ENCODE measurements around the gene NAALADL2. TPM values are rescaled to one million over a fixed set of nuclear protein-coding genes. Genes with fewer than 3 reads are reported as not detected.

The NAALADL2 gene
- polyA plus RNA-seq, 2 of the 4 experiments (the other 2 are of a cell fraction) = 0.09 to 0.28 TPM

DNA sequence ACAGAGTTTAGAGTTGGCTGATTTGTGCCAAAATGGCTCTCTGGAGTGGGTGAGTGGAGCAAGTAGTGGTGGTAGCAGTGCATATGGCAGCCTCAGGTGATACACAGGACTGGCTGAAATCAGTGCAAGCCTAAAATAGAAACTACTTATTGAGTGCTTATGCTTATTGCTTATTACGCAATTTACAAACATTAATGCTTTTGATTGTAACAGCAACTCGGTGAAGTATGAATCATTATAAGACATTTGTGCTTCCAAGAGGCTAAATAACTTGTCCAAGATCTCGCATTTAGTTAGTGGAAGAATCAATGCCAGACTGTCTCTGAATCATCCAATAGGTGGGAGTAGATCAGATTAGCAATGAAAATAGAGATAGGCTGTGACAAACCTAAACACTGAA lies 353.8 kb downstream of the NAALADL2 start:
- CTCF ChIA-PET = no interaction called here
- Histone ChIP-seq H3K4me1 (no peaks in the 10 kb centered on the region), H3K4me3 (no peak overlapping the region), H3K9me3 (no peaks in the 10 kb centered on the region), H3K27ac (no peak overlapping the region), H3K4me2 (no peak overlapping the region)
- FAIRE-seq (no peak), DNase-seq (ENCODE audit: low read depth in 1 of 2, low spot score in 1 of 2) (no peak), ATAC-seq (no peak)
- TF ChIP-seq CBX2 (IDR thresholded peaks at IDR 0.05; ENCODE audit: borderline replicate concordance, low read depth) (no peak), ZC3H11A (IDR thresholded peaks at IDR 0.05) (no peak), CEBPB (IDR thresholded peaks at IDR 0.05) (no peak), MAFK (IDR thresholded peaks at IDR 0.05; ENCODE audit: partially characterized antibody) (no peak), BHLHE40 (IDR thresholded peaks at IDR 0.05; ENCODE audit: low read depth, low read length) (no peak), TFCP2L1 (CRISPR knock-in tag; IDR thresholded peaks at IDR 0.05) (no peak)
- TF ChIP-seq, protein P1, sequence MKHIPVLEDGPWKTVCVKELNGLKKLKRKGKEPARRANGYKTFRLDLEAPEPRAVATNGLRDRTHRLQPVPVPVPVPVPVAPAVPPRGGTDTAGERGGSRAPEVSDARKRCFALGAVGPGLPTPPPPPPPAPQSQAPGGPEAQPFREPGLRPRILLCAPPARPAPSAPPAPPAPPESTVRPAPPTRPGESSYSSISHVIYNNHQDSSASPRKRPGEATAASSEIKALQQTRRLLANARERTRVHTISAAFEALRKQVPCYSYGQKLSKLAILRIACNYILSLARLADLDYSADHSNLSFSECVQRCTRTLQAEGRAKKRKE (CRISPR knock-in tag; IDR thresholded peaks at IDR 0.05; ENCODE audit: low read depth) = no peak
- TF ChIP-seq, protein P2, sequence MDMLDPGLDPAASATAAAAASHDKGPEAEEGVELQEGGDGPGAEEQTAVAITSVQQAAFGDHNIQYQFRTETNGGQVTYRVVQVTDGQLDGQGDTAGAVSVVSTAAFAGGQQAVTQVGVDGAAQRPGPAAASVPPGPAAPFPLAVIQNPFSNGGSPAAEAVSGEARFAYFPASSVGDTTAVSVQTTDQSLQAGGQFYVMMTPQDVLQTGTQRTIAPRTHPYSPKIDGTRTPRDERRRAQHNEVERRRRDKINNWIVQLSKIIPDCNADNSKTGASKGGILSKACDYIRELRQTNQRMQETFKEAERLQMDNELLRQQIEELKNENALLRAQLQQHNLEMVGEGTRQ (IDR thresholded peaks at IDR 0.05) = no peak
- TF ChIP-seq, protein P3, sequence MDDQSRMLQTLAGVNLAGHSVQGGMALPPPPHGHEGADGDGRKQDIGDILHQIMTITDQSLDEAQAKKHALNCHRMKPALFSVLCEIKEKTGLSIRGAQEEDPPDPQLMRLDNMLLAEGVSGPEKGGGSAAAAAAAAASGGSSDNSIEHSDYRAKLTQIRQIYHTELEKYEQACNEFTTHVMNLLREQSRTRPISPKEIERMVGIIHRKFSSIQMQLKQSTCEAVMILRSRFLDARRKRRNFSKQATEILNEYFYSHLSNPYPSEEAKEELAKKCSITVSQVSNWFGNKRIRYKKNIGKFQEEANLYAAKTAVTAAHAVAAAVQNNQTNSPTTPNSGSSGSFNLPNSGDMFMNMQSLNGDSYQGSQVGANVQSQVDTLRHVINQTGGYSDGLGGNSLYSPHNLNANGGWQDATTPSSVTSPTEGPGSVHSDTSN (IDR thresholded peaks at IDR 0.05) = no peak
- POLR2A ChIA-PET = no interaction called here
- WGBS (ENCODE audit: missing lambda C conversion rate) = 48% methylated on average over 3 of the region's 3 CpGs

DNA sequence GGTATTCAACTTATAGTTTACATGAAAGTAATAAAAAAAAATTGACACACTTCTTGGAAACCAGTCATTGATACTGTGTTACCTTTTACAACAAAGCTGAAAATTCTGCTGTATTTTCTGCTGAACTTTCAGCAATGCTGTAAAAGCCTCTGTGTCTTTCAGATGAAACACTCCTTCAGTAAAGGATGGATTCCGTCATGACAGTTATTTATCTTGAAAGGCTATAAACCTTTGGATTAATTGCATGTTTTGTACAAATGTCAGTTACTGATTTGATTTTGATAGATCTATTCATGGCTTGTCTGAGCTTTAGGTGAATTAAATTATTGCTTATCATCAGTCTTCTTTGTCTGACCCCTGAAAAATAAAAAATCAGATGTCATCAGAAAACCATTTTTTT lies 355.1 kb downstream of the NAALADL2 start:
- Histone ChIP-seq H3K4me2 (no peak overlapping the region), H3K27ac (no peak overlapping the region), H3K4me1 (no peaks in the 10 kb centered on the region), H3K4me3 (no peak overlapping the region), H3K9me3 (no peaks in the 10 kb centered on the region)
- ChIA-PET CTCF (no interaction called here), POLR2A (no interaction called here)
- ATAC-seq (no peak), DNase-seq (ENCODE audit: low read depth in 1 of 2, low spot score in 1 of 2) (no peak), FAIRE-seq (no peak)
- 81% methylated on average over 1 of the region's 1 CpG for WGBS (ENCODE audit: missing lambda C conversion rate)
- TF ChIP-seq ZNF302 (CRISPR knock-in tag; IDR thresholded peaks at IDR 0.05) (no peak), CHD4 (IDR thresholded peaks at IDR 0.05; ENCODE audit: borderline replicate concordance) (no peak), HOXB13 (CRISPR knock-in tag; IDR thresholded peaks at IDR 0.05; ENCODE audit: low read depth) (no peak), KDM1A (IDR thresholded peaks at IDR 0.05; ENCODE audit: low read depth) (no peak), GATA3 (IDR thresholded peaks at IDR 0.05; ENCODE audit: borderline replicate concordance) (no peak), HES2 (IDR thresholded peaks at IDR 0.05) (no peak), FOXS1 (CRISPR knock-in tag; IDR thresholded peaks at IDR 0.05) (no peak), POLR2A (IDR thresholded peaks at IDR 0.05; ENCODE audit: low read length) (no peak), JUN (IDR thresholded peaks at IDR 0.05) (no peak)
- TF ChIP-seq, protein P4, sequence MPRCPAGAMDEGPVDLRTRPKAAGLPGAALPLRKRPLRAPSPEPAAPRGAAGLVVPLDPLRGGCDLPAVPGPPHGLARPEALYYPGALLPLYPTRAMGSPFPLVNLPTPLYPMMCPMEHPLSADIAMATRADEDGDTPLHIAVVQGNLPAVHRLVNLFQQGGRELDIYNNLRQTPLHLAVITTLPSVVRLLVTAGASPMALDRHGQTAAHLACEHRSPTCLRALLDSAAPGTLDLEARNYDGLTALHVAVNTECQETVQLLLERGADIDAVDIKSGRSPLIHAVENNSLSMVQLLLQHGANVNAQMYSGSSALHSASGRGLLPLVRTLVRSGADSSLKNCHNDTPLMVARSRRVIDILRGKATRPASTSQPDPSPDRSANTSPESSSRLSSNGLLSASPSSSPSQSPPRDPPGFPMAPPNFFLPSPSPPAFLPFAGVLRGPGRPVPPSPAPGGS (IDR thresholded peaks at IDR 0.05) = no peak
- TF ChIP-seq, protein P2 (IDR thresholded peaks at IDR 0.05) = no peak

GRCh38 chr3:175215833-175216232 lies 356.7 kb downstream of the NAALADL2 start:
- 41% methylated on average over 1 of the region's 1 CpG for WGBS (ENCODE audit: missing lambda C conversion rate)
- H3K4me3 ChIP-seq = no peak overlapping the region
- no peaks in the 10 kb centered on the region for H3K9me3 ChIP-seq
- no peaks in the 10 kb centered on the region for H3K4me1 ChIP-seq
- no peak overlapping the region for H3K27ac ChIP-seq
- no peak for DNase-seq (ENCODE audit: low read depth in 1 of 2, low spot score in 1 of 2)
- ChIA-PET CTCF (no interaction called here), POLR2A (no interaction called here)
- FAIRE-seq = no peak
- H3K4me2 ChIP-seq = no peak overlapping the region
- no peak for ATAC-seq
- TF ChIP-seq GATA3 (IDR thresholded peaks at IDR 0.05; ENCODE audit: borderline replicate concordance) (no peak), HMGXB4 (CRISPR knock-in tag; IDR thresholded peaks at IDR 0.05; ENCODE audit: borderline replicate concordance) (no peak), FOXS1 (CRISPR knock-in tag; IDR thresholded peaks at IDR 0.05) (no peak), REST (IDR thresholded peaks at IDR 0.05) (no peak), CHD2 (IDR thresholded peaks at IDR 0.05; ENCODE audit: low read length, partially characterized antibody) (no peak)
- TF ChIP-seq, protein P5, sequence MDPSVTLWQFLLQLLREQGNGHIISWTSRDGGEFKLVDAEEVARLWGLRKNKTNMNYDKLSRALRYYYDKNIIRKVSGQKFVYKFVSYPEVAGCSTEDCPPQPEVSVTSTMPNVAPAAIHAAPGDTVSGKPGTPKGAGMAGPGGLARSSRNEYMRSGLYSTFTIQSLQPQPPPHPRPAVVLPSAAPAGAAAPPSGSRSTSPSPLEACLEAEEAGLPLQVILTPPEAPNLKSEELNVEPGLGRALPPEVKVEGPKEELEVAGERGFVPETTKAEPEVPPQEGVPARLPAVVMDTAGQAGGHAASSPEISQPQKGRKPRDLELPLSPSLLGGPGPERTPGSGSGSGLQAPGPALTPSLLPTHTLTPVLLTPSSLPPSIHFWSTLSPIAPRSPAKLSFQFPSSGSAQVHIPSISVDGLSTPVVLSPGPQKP (IDR thresholded peaks at IDR 0.05; ENCODE audit: low read depth, low read length) = no peak

Data from A549 (cell line).